Tibial artery (tissue), 4 donors: ENCODE data around the gene HSPBP1.

ENCODE experiments used
- DNase-seq, 2 donors: peaks; one replicate each; pipeline ENCODE4 v3.0.0-alpha.2; 2019
- H3K27ac ChIP-seq, 2 donors: fragments of 200-600 bp; sonication (generic) in 1 of 2; 1 replicate in 1 of 2; 2 replicates in 1 of 2; pipeline ENCODE4 v1.5.1; 2018 to 2019; ENCODE audit warnings: mild to moderate bottlenecking in 1 of 2
- H3K27me3 ChIP-seq, 2 donors: fragments of 200-600 bp; sonication (generic) in 1 of 2; one replicate each; pipeline versions ENCODE4 v1.5.1 to v1.6.0; 2016 to 2019
- H3K36me3 ChIP-seq, 3 donors: fragments of 200-600 bp; sonication (generic) in 2 of 3; one replicate each; pipeline ENCODE4 v1.5.1; 2016 to 2019; ENCODE audit warnings: mild to moderate bottlenecking in 2 of 3
- H3K4me1 ChIP-seq, 4 donors: fragments of 200-600 bp; sonication (generic) in 2 of 4; 1 replicate in 3 of 4; 2 replicates in 1 of 4; pipeline ENCODE4 v1.5.1; 2016 to 2019
- H3K4me3 ChIP-seq, 2 donors: fragments of 200-600 bp; sonication (generic) in 1 of 2; 1 replicate in 1 of 2; 2 replicates in 1 of 2; pipeline ENCODE4 v1.5.1; 2018 to 2019; ENCODE audit warnings: mild to moderate bottlenecking in 2 of 2
- H3K9me3 ChIP-seq, 3 donors: fragments of 200-600 bp; sonication (generic) in 1 of 3; one replicate each; pipeline ENCODE4 v1.5.1; 2016 to 2019
- CTCF ChIP-seq, 2 experiments: fragments of 200-600 bp in 1 of 2; fragments of 450-650 bp in 1 of 2; IDR thresholded peaks; one replicate each; pipeline ENCODE4 v1.5.1; 2017 to 2019; ENCODE audit warnings: antibody characterized with exemption in 2 of 2, mild to moderate bottlenecking in 1 of 2, moderate library complexity in 1 of 2
- intact Hi-C: fragments of 100-400 bp; cut with DNase I; formaldehyde crosslinking; loops from one replicate; pipeline ENCODE4 v1.15.0; 2023; ENCODE audit warnings: low total_unique reads

The HSPBP1 gene

GRCh38 chr19:55300886-55301458, 21.1 kb upstream of the HSPBP1 start:
- no peak for DNase-seq
- Histone ChIP-seq H3K27me3 (peaks cover 0 to 2% of the 10 kb centered on the region in 2 donors), H3K4me1 (peaks cover 0 to 6% (median 0%) of the 10 kb centered on the region in 4 donors), H3K36me3 (no peaks in the 10 kb centered on the region), H3K9me3 (no peaks in the 10 kb centered on the region), H3K27ac (no peak overlapping the region), H3K4me3 (no peak overlapping the region)
- intact Hi-C loops, result loop anchor here (5.0 kb wide), 2 partner anchors 41 to 81 kb away; partner anchors contain the start of gene TMEM238
- no peak for TF ChIP-seq CTCF (IDR thresholded peaks at IDR 0.05)

GRCh38 chr19:55299991-55300390, 20.1 kb upstream of the HSPBP1 start:
- no peak overlapping the region for H3K4me3 ChIP-seq
- TF ChIP-seq CTCF (IDR thresholded peaks at IDR 0.05), result no peak
- peaks cover 0 to 2% of the 10 kb centered on the region in 2 donors for H3K27me3 ChIP-seq
- H3K36me3 ChIP-seq, result no peaks in the 10 kb centered on the region
- no peaks in the 10 kb centered on the region for H3K9me3 ChIP-seq
- peaks cover 0 to 6% (median 0%) of the 10 kb centered on the region in 4 donors for H3K4me1 ChIP-seq
- no peak for DNase-seq
- intact Hi-C loops, result loop anchor here (5.0 to 10.0 kb wide), 3 partner anchors 42 to 115 kb away; partner anchors contain the start of gene TMEM238
- H3K27ac ChIP-seq, result no peak overlapping the region

GRCh38 chr19:55297267-55297666, 17.4 kb upstream of the HSPBP1 start:
- no peak for DNase-seq
- intact Hi-C loops, result loop anchor here (10.0 kb wide), 1 partner anchor 118 kb away; no protein-coding TSS in a partner anchor
- H3K27ac ChIP-seq, result no peak overlapping the region
- no peak overlapping the region for H3K4me3 ChIP-seq
- no peaks in the 10 kb centered on the region for H3K9me3 ChIP-seq
- peaks cover 0 to 2% of the 10 kb centered on the region in 2 donors for H3K27me3 ChIP-seq
- H3K4me1 ChIP-seq, result peaks cover 0 to 6% (median 0%) of the 10 kb centered on the region in 4 donors
- TF ChIP-seq CTCF (IDR thresholded peaks at IDR 0.05), result no peak
- H3K36me3 ChIP-seq, result no peaks in the 10 kb centered on the region

DNA sequence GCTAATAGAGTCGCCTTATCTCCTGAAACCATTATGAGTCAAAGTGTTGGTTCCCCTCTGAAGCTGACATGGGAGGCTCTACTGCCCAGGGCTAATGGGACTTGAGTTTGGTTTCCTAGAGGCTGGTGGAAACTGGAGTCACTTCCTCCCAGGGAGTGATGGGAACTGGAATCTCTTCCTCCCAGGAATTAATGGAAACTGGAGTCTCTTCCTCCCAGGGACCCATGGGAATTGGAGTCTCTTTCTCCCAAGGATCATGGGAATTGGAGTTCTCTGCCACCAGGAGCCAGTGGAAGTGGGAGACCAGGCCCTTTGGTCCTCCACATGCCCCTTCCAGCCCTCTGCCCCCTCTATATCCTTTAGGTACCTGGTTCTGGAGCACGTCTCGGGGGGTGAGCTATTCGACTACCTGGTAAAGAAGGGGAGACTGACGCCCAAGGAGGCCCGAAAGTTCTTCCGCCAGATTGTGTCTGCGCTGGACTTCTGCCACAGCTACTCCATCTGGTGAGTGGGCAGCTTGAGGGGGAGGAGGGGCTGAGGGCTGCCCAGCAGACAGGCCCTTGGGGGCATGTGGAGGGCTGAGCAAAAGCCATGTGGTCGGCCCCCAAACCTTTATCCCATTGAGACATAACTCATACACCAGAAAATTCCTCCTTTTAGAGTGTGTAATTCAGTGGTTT, 9.3 kb upstream of the HSPBP1 start:
- intact Hi-C loops, result no loop called here

More for the DNA sequence above, 9.3 kb upstream of the HSPBP1 start:
- Histone ChIP-seq H3K36me3 (no peaks in the 10 kb centered on the region), H3K27ac (no peak overlapping the region), H3K4me1 (peaks cover 0 to 13% (median 5%) of the 10 kb centered on the region in 4 donors), H3K9me3 (no peaks in the 10 kb centered on the region), H3K4me3 (no peak overlapping the region), H3K27me3 (peaks cover 0 to 14% of the 10 kb centered on the region in 2 donors)
- no peak for TF ChIP-seq CTCF (IDR thresholded peaks at IDR 0.05)
- no peak for DNase-seq
